ENCODE measurements around the gene ZNF581.

The ZNF581 gene

GRCh38 chr19:55681131-55682092 is 38.0 kb downstream of the ZNF581 start:
- ChIA-PET POLR2A (no interaction called here), CTCF (interaction anchor here (0.7 to 1.2 kb wide), 3 partner anchors 10 to 425 kb away, joined by 3 to 5 read pairs (median 4); no protein-coding TSS in a partner anchor)
- Histone ChIP-seq H3K9me3 (ENCODE audit: control insufficient read depth, insufficient read depth, low read depth, low read length) (no peaks in the 10 kb centered on the region), H3K27ac (ENCODE audit: extremely low read depth, low read depth, low read length) (no peak overlapping the region), H3K36me3 (ENCODE audit: control insufficient read depth in 2 of 2, insufficient read depth in 1 of 2, low read length in 2 of 2) (peaks cover 29 to 90% of the 10 kb centered on the region in 2 experiments), H3K4me1 (ENCODE audit: control insufficient read depth, insufficient read depth, low read length) (0 out of 2 replicates have a peak, but pooled peaks cover 5% of the 10 kb centered on the region), H3K4me3 (ENCODE audit: low read depth, low read length) (no peak overlapping the region)
- TF ChIP-seq ZNF707 (tag by site-specific recombination; IDR thresholded peaks at IDR 0.05) (no peak), KLF17 (tag by site-specific recombination; IDR thresholded peaks at IDR 0.05) (no peak), ZNF175 (tag by site-specific recombination; IDR thresholded peaks at IDR 0.05) (no peak), ZNF184 (tag by site-specific recombination; IDR thresholded peaks at IDR 0.05) (no peak), ZNF426 (tag by site-specific recombination; IDR thresholded peaks at IDR 0.05) (no peak), ZSCAN18 (tag by site-specific recombination; IDR thresholded peaks at IDR 0.05) (no peak)

- ChIA-PET CTCF (interaction anchor here (1.4 kb wide), 1 partner anchor 12 kb away, joined by 4 read pairs; no protein-coding TSS in a partner anchor), POLR2A (interaction anchor here (1.3 kb wide), 1 partner anchor 22 kb away, joined by 3 read pairs; no protein-coding TSS in a partner anchor)
- no peaks in the 10 kb centered on the region for H3K9me3 ChIP-seq (ENCODE audit: control insufficient read depth, insufficient read depth, low read depth, low read length)
- H3K36me3 ChIP-seq (ENCODE audit: control insufficient read depth in 2 of 2, insufficient read depth in 1 of 2, low read length in 2 of 2): peaks cover 29 to 90% of the 10 kb centered on the region in 2 experiments
- no peaks in the 10 kb centered on the region for H3K4me1 ChIP-seq (ENCODE audit: control insufficient read depth, insufficient read depth, low read length)
- no peak for TF ChIP-seq ZNF175 (tag by site-specific recombination; IDR thresholded peaks at IDR 0.05)
- TF ChIP-seq ZNF600 (tag by site-specific recombination; IDR thresholded peaks at IDR 0.05): peak; percentile 45
- TF ChIP-seq ZNF398 (tag by site-specific recombination; IDR thresholded peaks at IDR 0.05): no peak
- no peak for TF ChIP-seq SETDB1 (IDR thresholded peaks at IDR 0.05; ENCODE audit: insufficient read length, low read length)
- TF ChIP-seq ZBTB10 (tag by site-specific recombination; IDR thresholded peaks at IDR 0.05): no peak
- no peak overlapping the region for H3K27ac ChIP-seq (ENCODE audit: extremely low read depth, low read depth, low read length)
- H3K4me3 ChIP-seq (ENCODE audit: low read depth, low read length): no peak overlapping the region
Observed at GRCh38 chr19:55683449-55684261, 40.2 kb downstream of the ZNF581 start.
